HL-60 (cell line): ENCODE measurements around the gene SOX10.

Experiments used
- TF ChIP-seq, protein P1 (sequence below): IDR thresholded peaks from 2 replicates; pipeline ENCODE4 v1.6.1; 2012; ENCODE audit warnings: low read depth; ENCODE audit not compliant: insufficient replicate concordance
- TF ChIP-seq, protein P2 (sequence below): IDR thresholded peaks from one replicate; pipeline ENCODE4 v1.5.1; 2011; ENCODE audit warnings: low read length, control low read depth, inconsistent platforms; ENCODE audit not compliant: insufficient read depth

DNA sequence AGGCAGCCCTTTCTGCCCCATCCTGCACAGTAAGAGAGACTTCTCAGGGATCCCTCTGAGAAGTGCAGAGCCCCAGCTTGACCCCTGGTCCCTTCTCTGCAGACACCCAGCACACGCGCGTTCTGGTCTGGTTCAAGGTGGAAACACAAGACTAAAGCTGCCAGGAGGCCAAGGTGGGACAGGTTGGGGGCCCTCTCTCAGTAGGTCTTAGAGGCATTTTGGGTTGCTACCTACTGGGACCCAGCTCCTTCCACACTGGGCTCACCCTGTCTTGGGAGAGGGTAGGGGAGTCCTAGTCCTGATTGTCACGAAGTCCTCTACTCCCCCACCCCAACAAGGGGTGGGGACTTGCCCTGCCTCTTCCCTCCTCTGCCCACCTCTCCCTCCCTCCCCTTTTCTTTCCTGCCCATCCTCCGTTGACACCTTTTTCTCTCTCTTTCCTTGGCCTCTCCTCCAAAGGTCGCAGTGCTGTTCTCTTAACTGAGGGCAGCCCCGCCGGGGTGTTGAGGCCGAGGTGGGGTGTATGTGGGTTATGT is 763 bp upstream of the SOX10 start:
- TF ChIP-seq, protein P1, sequence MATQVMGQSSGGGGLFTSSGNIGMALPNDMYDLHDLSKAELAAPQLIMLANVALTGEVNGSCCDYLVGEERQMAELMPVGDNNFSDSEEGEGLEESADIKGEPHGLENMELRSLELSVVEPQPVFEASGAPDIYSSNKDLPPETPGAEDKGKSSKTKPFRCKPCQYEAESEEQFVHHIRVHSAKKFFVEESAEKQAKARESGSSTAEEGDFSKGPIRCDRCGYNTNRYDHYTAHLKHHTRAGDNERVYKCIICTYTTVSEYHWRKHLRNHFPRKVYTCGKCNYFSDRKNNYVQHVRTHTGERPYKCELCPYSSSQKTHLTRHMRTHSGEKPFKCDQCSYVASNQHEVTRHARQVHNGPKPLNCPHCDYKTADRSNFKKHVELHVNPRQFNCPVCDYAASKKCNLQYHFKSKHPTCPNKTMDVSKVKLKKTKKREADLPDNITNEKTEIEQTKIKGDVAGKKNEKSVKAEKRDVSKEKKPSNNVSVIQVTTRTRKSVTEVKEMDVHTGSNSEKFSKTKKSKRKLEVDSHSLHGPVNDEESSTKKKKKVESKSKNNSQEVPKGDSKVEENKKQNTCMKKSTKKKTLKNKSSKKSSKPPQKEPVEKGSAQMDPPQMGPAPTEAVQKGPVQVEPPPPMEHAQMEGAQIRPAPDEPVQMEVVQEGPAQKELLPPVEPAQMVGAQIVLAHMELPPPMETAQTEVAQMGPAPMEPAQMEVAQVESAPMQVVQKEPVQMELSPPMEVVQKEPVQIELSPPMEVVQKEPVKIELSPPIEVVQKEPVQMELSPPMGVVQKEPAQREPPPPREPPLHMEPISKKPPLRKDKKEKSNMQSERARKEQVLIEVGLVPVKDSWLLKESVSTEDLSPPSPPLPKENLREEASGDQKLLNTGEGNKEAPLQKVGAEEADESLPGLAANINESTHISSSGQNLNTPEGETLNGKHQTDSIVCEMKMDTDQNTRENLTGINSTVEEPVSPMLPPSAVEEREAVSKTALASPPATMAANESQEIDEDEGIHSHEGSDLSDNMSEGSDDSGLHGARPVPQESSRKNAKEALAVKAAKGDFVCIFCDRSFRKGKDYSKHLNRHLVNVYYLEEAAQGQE: no peak
- TF ChIP-seq, protein P2, sequence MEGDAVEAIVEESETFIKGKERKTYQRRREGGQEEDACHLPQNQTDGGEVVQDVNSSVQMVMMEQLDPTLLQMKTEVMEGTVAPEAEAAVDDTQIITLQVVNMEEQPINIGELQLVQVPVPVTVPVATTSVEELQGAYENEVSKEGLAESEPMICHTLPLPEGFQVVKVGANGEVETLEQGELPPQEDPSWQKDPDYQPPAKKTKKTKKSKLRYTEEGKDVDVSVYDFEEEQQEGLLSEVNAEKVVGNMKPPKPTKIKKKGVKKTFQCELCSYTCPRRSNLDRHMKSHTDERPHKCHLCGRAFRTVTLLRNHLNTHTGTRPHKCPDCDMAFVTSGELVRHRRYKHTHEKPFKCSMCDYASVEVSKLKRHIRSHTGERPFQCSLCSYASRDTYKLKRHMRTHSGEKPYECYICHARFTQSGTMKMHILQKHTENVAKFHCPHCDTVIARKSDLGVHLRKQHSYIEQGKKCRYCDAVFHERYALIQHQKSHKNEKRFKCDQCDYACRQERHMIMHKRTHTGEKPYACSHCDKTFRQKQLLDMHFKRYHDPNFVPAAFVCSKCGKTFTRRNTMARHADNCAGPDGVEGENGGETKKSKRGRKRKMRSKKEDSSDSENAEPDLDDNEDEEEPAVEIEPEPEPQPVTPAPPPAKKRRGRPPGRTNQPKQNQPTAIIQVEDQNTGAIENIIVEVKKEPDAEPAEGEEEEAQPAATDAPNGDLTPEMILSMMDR: no peak
